Fibroblast of skin of right quadriceps (primary cell): ENCODE data around the gene COTL1.
"Not testable (repeated sequence)": the region's sequence is repeated elsewhere in the genome, so short reads cannot be mapped to it uniquely, and the experiment has no call there.

Experiments used
- DNase-seq: peaks from one replicate; pipeline ENCODE4 v3.0.0-alpha.2; 2013

COTL1 gene

DNA sequence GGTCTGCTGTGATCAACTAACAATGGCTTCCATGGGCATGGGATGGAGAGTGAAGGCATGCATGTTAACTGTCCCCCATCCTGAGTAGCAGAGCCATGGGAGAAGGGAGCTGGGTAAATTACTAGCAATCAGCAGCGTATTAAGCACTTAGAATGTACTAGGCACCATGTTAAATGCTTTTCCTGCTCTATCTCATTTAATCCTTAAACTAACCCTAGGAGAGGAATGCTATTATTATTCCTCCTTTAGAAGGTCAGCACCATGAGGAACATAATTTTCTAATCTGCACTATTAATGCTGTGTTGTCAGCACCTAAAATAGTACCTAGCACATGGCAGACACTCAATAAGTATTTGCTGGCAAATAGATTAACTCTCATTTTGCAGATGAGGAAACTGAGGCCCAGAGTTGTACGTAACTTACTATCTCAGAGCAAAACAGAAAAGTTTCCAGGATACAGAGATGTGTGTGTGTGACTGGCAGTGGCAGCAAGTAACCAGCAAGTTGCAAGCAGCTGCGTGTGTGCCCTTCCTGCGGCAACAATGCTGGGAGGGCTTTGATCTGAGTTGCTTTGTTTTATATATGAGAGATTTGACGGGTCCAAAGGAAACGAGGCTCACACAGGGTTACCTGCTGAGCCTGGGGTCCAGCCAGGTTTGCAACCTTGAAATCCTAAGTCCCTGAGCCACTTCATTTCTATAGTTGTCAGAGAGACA lies 23.9 kb upstream of the COTL1 start:
- DNase-seq: no peak

GRCh38 chr16:84640145-84640544 lies 22.3 kb upstream of the COTL1 start:
- no peak for DNase-seq

- DNase-seq: no peak
These were observed 20.4 kb upstream of the COTL1 start for GRCh38 chr16:84638231-84638806.

GRCh38 chr16:84637709-84638108 lies 19.8 kb upstream of the COTL1 start:
- DNase-seq: no peak

DNA sequence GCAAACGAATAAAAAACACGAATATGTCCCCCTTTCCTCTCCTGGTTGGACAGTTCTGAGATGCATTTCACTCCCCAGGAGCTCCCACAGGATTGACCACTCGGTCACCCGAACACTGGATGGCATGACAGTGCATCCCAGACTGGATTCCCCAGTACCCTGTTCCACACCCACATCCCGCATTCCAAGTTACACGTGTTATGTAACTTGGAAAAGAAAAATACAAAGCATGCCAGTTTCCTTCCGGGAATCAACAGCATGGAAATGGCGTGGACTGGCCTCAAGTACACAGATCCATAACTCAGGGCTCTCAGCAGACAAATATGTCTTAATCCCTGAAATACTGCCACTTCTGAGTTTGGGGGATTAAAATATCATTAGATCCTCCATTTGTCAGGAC lies 17.8 kb upstream of the COTL1 start:
- DNase-seq: no peak

GRCh38 chr16:84633622-84634021 lies 15.7 kb upstream of the COTL1 start:
- DNase-seq: no peak

GRCh38 chr16:84632862-84633261 lies 15.0 kb upstream of the COTL1 start:
- DNase-seq: not testable (repeated sequence)

DNA sequence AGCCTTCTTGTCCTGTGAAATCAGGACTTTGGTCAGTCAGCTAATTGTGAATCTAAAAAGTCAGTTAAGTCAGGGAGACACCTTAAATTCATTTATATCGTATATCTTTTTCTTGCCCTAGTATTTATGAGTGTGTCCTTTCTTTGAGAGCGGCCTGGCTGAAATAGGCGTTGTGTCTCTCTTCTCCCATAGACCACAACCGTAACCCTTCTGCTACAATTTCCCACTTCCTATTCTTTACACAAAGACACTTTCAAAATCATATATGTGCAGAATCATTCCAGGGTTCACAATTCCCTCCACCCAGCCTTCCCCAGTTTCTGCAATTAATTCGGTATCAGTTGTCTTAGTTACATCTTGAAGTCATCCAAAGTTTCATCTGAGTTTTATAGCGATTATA lies 14.0 kb upstream of the COTL1 start:
- DNase-seq: no peak

DNA sequence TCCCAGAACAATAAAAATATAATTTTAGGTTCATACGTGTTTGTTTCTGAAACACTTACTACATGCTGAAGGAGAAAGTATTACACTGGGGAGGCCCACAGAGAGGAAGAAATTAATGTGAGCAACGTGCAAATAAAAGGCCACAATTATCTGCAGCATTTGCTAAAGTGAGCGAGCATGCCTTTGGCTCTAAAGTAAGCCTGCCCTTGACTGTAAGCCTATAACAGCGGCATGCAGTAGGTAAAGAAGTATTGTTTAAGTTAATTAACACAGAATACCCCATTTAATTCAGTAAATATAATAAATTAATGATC lies 13.2 kb upstream of the COTL1 start:
- DNase-seq: no peak

- no peak for DNase-seq
These were observed 12.7 kb upstream of the COTL1 start for GRCh38 chr16:84630446-84631152.

- DNase-seq: no peak
These were observed 12.1 kb upstream of the COTL1 start for GRCh38 chr16:84630009-84630408.

DNA sequence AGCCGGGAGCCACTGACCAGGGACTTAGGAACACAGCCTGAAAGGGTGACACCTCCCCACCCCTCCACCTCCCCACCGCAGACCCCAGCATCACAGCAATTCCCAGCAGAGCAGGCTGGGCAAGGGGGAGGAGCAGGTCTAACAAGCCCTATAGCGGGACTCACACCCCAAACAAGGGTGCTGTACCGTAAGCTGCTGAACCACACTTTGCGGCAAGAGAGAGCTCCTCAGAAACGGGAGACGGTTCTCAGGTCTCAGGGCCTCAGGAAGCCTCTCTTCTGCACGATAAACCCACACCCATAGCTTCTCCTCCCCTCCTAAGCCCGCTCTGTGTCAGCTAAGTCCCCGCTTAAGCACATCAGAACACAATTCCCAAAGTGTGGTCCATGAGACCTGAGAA lies 11.7 kb upstream of the COTL1 start:
- DNase-seq: no peak

DNA sequence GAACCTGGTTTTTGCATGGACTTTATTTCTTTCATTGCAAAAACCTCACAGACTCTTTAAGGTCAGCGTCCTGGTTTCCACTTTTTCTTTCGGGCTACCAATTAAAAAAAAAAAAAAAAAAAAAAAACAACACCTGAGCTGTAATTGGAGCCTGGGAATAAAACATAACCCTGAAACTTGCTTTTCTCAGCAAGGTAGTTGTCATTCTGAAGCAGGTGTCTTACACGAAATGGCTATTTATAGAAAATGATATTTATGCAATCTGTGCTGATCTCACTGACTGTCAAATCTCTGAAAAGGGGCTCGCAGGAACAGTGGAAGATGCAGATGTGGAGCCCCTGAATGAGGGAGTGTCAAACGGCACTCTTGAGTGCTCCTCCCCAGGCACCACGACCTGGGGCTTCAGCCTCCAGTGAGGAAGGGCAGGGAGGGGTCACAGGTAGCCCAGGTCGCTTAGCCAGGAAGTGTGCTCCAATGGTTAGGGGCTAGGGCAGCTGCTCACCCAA lies 10.4 kb upstream of the COTL1 start:
- no peak for DNase-seq

DNA sequence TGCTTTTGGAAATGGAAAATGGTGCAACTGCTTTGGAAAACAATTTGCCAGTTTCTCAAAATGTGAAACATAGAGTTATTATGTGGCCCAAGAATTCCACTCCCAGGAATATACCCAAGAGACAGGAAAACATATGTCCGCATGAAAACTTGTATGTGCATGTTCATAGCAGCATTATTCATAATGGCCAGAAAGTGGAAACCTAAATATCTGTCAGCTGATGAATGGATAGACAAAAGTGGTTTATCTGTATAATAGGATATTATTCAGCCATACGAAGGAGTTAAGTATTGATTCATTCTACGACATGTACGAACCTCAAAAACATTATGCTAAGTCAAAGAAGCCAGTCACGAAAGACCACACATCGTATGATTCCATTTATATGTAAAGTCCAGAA lies 7.7 kb upstream of the COTL1 start:
- no peak for DNase-seq

DNA sequence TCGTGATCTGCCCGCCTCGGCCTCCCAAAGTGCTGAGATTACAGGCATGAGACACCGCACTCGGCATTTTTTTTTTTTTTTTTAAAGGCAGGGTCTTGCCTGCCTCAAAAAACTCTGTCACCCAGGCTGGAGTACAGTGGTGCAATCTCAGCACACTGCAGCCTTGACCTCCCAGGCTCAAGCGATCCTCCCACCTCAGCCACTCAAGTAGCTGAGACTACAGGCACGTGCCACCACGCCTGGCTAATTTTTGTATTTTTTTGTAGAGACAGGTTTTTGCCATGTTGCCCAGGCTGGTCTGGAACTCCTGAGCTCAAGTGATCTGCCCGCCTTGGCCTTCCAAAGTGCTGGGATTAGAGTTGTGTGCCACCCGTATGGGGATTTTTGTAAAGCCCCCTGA lies 3.0 kb upstream of the COTL1 start:
- DNase-seq: not testable (repeated sequence)

GRCh38 chr16:84618581-84619460 lies 943 bp upstream of the COTL1 start:
- DNase-seq: peak; percentile 99

DNA sequence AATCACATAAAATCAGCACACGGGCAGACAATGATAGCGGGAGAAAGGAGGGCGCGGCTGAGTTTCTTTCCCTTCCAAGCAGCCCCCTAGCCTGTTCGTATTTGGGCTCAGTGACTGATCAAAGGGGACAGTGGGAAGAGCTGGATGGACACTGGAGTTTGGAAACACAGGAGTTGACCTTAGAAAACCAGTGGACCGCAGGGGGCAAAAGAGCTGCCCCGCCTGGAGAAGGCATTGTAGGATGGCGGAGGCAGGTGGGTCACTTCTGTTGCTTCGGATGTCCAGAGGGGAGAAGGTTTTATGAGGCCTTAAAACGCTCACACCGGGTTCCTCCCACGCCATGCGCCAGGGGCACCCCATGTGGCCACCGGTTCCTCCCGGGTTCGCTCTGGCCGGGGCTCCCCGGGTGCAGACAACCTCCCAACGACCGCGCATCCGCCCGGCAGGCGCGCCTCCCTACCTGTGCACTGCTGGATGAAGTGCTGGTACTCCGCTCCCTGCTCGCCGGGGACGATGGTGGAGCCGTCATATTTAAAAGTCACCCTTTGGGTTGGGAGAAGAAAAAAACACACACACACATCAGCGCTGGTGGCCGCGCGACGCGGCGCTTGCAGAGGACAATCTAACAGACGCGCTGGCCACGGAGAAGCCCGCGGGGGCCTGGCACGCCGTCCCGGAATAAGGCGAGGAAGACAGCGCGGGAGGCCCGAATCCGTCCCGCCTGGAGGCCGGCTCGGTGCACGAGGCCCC lies 662 bp downstream of the COTL1 start:
- DNase-seq: no peak

- no peak for DNase-seq
These were observed 1.4 kb downstream of the COTL1 start for GRCh38 chr16:84616515-84616914.

GRCh38 chr16:84614968-84615813 lies 2.7 kb downstream of the COTL1 start:
- peak; percentile 38 for DNase-seq

DNA sequence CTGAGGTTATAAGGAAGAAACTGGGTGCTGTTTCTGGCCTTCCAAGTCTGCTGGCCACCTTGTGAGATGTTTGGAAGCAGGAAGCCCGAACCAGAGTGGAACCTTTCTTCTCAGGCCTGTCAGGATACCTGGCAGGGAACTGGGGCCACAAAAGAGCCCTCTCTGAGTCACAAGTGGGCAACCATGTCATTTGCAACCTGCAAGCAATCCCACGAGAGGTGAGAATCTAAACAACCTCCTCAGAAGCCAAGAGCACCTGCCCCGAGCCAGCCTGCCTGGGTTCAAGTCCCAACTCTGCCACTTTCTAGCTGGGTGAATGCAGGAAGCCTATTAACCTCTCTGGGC lies 3.3 kb downstream of the COTL1 start:
- no peak for DNase-seq

- DNase-seq: no peak
These were observed 3.8 kb downstream of the COTL1 start for GRCh38 chr16:84614073-84614459.
